A673 (cell line): ENCODE results near the gene HIP1R.

Source experiments
- CTCF ChIP-seq: fragments of 300-800, 200-600 bp; sonication (generic); conservative IDR thresholded peaks from 2 replicates; pipeline ENCODE4 v1.5.1; 2017; ENCODE audit warnings: low read depth, mild to moderate bottlenecking, antibody characterized with exemption, low read length, moderate library complexity, mixed read lengths
- EZH2 ChIP-seq: fragments of 200-600 bp; sonication (generic); IDR thresholded peaks from 2 replicates; pipeline ENCODE4 v1.6.1; 2017; ENCODE audit warnings: borderline replicate concordance, low read depth, mild to moderate bottlenecking, mixed read lengths, antibody characterized with exemption, low read length; ENCODE audit not compliant: poor library complexity, severe bottlenecking

- TF ChIP-seq CTCF (no peak), EZH2 (no peak)
These were observed 34.1 kb downstream of the HIP1R start for GRCh38 chr12:122869207-122869973.
